Endodermal cell (in vitro differentiated cells): ENCODE measurements around the gene TNS3. TPM values are rescaled to one million over a fixed set of nuclear protein-coding genes. Genes with fewer than 3 reads are reported as not detected.

Source experiments
- DNase-seq: peaks from one replicate; pipeline ENCODE4 v3.0.0-alpha.2; 2017
- H3K27ac ChIP-seq: 2 replicates; pipeline ENCODE4 v1.5.1; 2013; ENCODE audit warnings: mild to moderate bottlenecking, low read depth, low read length, moderate library complexity
- H3K27me3 ChIP-seq: 2 replicates; pipeline ENCODE4 v1.6.1; 2013; ENCODE audit warnings: mild to moderate bottlenecking, low read length, moderate library complexity; ENCODE audit not compliant: insufficient read depth, control insufficient read depth, poor library complexity, severe bottlenecking
- H3K36me3 ChIP-seq: 2 replicates; pipeline ENCODE4 v1.7.0; 2013; ENCODE audit warnings: mild to moderate bottlenecking, low read length, moderate library complexity; ENCODE audit not compliant: control insufficient read depth, insufficient read depth
- H3K4me1 ChIP-seq: one replicate; pipeline ENCODE4 v1.7.0; 2013; ENCODE audit warnings: low read length; ENCODE audit not compliant: control insufficient read depth, insufficient read depth
- H3K4me3 ChIP-seq: 2 replicates; pipeline ENCODE4 v1.5.1; 2013; ENCODE audit warnings: mild to moderate bottlenecking, low read length, moderate library complexity
- H3K9ac ChIP-seq: 2 replicates; pipeline ENCODE4 v1.6.1; 2013; ENCODE audit warnings: mild to moderate bottlenecking, low read length, moderate library complexity; ENCODE audit not compliant: poor library complexity, severe bottlenecking; ENCODE audit errors: extremely low read depth
- H3K9me3 ChIP-seq: 2 replicates; pipeline ENCODE4 v1.6.1; 2013; ENCODE audit warnings: mild to moderate bottlenecking, low read length, moderate library complexity; ENCODE audit not compliant: control insufficient read depth
- H3K27ac Mint-ChIP-seq: 2 replicates; pipeline ENCODE4 v1.8.0; 2020; ENCODE audit warnings: mixed read lengths
- H3K27me3 Mint-ChIP-seq: 2 replicates; pipeline ENCODE4 v1.8.0; 2021; ENCODE audit warnings: mild to moderate bottlenecking, mixed read lengths; ENCODE audit not compliant: insufficient read depth
- H3K36me3 Mint-ChIP-seq: 2 replicates; pipeline ENCODE4 v1.8.0; 2020; ENCODE audit warnings: low read depth, mixed read lengths
- H3K4me1 Mint-ChIP-seq: 2 replicates; pipeline ENCODE4 v1.8.0; 2020; ENCODE audit warnings: mixed read lengths
- H3K4me3 Mint-ChIP-seq: 2 replicates; pipeline ENCODE4 v1.8.0; 2020; ENCODE audit warnings: mild to moderate bottlenecking, moderate library complexity, mixed read lengths
- H3K9me3 Mint-ChIP-seq: 2 replicates; pipeline ENCODE4 v1.8.0; 2020; ENCODE audit warnings: mild to moderate bottlenecking, mixed read lengths
- CTCF ChIP-seq: fragments of 200-600 bp; sonication (generic); conservative IDR thresholded peaks from 2 replicates; pipeline ENCODE4 v1.5.0; 2021; ENCODE audit warnings: antibody characterized with exemption, mild to moderate bottlenecking
- WGBS, 2 experiments: methylation state at CpG; one replicate each; pipeline versions ENCODE4 v1.1.5 to v1.1.7; 2013; ENCODE audit warnings: missing lambda C conversion rate in 2 of 2, mixed read lengths in 1 of 2; ENCODE audit not compliant: insufficient coverage in 1 of 2, insufficient read length in 1 of 2; 5-methylcytosine and 5-hydroxymethylcytosine counted together
- total RNA-seq, 2 donors: library from RNA; stranded (reverse); fragmentation: NEBNext Ultra II Directional in 1 of 2; extraction: Animal tissue kit (Norgen Biotek cat#: 25700) in 1 of 2; gene quantifications; 2 replicates in 1 of 2; 3 replicates in 1 of 2; pipeline ENCODE4 v1.2.1, GENCODE V29; 2021

The TNS3 gene
- total RNA-seq, 2 donors from 2014 or later, result 33.8 to 38.5 TPM

- H3K4me1 ChIP-seq, result peaks cover 32% of the 10 kb centered on the region
- H3K27ac Mint-ChIP-seq, result no peak overlapping the region
- DNase-seq, result no peak
- no peak overlapping the region for H3K27ac ChIP-seq
- H3K36me3 Mint-ChIP-seq, result no peaks in the 10 kb centered on the region
- TF ChIP-seq CTCF, result no peak
- H3K27me3 ChIP-seq, result no peaks in the 10 kb centered on the region
- H3K9me3 Mint-ChIP-seq, result no peaks in the 10 kb centered on the region
- H3K9ac ChIP-seq, result no peak overlapping the region
- peaks cover 76% of the 10 kb centered on the region for H3K4me1 Mint-ChIP-seq
- peaks cover 8% of the 10 kb centered on the region for H3K27me3 Mint-ChIP-seq
- H3K9me3 ChIP-seq, result no peaks in the 10 kb centered on the region
- WGBS, 2 experiments, result 95 to 97% methylated on average over 4 to 5 of the region's 5 CpGs
- H3K4me3 ChIP-seq, result no peak overlapping the region
- H3K36me3 ChIP-seq, result no peaks in the 10 kb centered on the region
- no peak overlapping the region for H3K4me3 Mint-ChIP-seq
Measured at GRCh38 chr7:47538846-47539311, 43.0 kb downstream of the TNS3 start.

GRCh38 chr7:47537716-47538675 lies 43.9 kb downstream of the TNS3 start:
- H3K4me1 ChIP-seq, result peaks cover 32% of the 10 kb centered on the region
- peak overlapping the region; percentile 79 for H3K4me3 ChIP-seq
- peak overlapping the region; percentile 47 for H3K9ac ChIP-seq
- DNase-seq, result no peak
- Mint-ChIP-seq H3K4me3 (peak overlapping the region; percentile 74), H3K36me3 (no peaks in the 10 kb centered on the region), H3K4me1 (peaks cover 69% of the 10 kb centered on the region), H3K27ac (peak overlapping the region; percentile 64), H3K27me3 (peaks cover 8% of the 10 kb centered on the region), H3K9me3 (peaks cover 6% of the 10 kb centered on the region)
- H3K9me3 ChIP-seq, result peaks cover 6% of the 10 kb centered on the region
- TF ChIP-seq CTCF, result no peak
- 58 to 74% methylated on average over 4 to 17 of the region's 17 CpGs for WGBS, 2 experiments
- no peaks in the 10 kb centered on the region for H3K36me3 ChIP-seq
- no peak overlapping the region for H3K27ac ChIP-seq
- H3K27me3 ChIP-seq, result no peaks in the 10 kb centered on the region

DNA sequence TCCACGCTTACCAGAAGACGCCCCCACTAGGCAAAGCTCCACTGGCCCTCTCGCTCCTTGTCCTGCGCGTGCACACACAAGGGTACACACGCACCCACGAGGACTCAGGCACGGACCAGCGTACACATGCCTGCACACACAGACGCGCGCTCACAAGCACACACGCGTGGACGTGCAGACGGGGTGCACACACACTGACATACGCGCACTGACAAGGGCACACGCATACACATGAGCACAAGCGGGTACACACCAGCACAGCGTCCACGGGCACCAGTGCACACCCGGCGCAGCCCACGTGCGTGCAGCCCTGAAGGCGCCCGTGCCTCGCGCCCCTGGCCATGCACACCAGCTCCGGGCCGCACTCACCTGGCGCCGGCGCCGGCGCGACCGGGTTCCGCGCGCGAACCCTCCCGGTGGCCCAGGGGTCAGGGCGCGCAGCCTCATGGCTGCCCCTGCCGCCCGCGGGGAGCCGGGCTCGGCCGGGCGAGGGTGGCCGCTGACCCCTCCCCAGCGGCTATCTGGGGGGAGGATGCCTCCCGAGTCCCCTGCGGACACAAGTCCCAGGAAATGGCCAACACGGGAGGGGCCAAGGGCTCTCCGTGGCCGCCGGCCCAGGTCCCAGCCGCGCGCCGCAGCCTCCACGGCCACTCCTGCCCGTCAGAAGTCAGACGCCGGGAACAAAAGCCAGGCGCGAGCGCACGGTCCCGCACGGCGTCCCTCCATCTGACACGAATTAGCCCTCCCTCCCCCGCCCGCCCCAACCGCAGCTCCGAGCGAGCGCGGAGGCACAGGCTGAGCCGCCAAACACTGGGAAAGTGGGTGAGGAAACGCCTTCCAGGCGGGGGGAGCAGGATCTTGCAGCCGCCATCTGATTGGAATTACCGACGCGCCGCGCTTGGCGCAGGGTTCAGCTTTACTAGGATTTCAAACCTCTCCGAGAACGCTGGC lies 45.0 kb downstream of the TNS3 start:
- H3K27ac Mint-ChIP-seq, result peak overlapping the region; percentile 78
- TF ChIP-seq CTCF, result no peak
- no peaks in the 10 kb centered on the region for H3K36me3 Mint-ChIP-seq
- Histone ChIP-seq H3K9ac (peak overlapping the region; percentile 47), H3K36me3 (peaks cover 4% of the 10 kb centered on the region), H3K9me3 (peaks cover 15% of the 10 kb centered on the region), H3K4me3 (peak overlapping the region; percentile 79), H3K27ac (no peak overlapping the region), H3K27me3 (no peaks in the 10 kb centered on the region), H3K4me1 (peaks cover 29% of the 10 kb centered on the region)
- 9 to 17% methylated on average over 37 to 96 of the region's 96 CpGs for WGBS, 2 experiments
- peak overlapping the region; percentile 74 for H3K4me3 Mint-ChIP-seq
- DNase-seq, result peak; percentile 84
- peaks cover 13% of the 10 kb centered on the region for H3K9me3 Mint-ChIP-seq
- H3K4me1 Mint-ChIP-seq, result peaks cover 67% of the 10 kb centered on the region
- H3K27me3 Mint-ChIP-seq, result peaks cover 8% of the 10 kb centered on the region
